Upper lobe of right lung (tissue), 1 donor: ENCODE data around the gene CNIH4. TPM values are rescaled to one million over a fixed set of nuclear protein-coding genes. Genes with fewer than 3 reads are reported as not detected.

ENCODE experiments used
- ATAC-seq: fragments of 200-7000 bp; cut with Tn5 transposase; one replicate; pipeline ENCODE4 v1.9.1; 2020; ENCODE audit warnings: mild to moderate bottlenecking, moderate library complexity
- DNase-seq: peaks from one replicate; pipeline ENCODE4 v3.0.0-alpha.2; 2020
- H3K27ac ChIP-seq: fragments of 200-600 bp; one replicate; pipeline ENCODE4 v1.8.0; 2022
- H3K27me3 ChIP-seq: fragments of 200-600 bp; one replicate; pipeline ENCODE4 v1.8.0; 2022; ENCODE audit warnings: mild to moderate bottlenecking
- H3K36me3 ChIP-seq: fragments of 200-600 bp; one replicate; pipeline ENCODE4 v1.8.0; 2022
- H3K4me1 ChIP-seq: fragments of 200-600 bp; one replicate; pipeline ENCODE4 v1.8.0; 2022
- H3K4me3 ChIP-seq: fragments of 200-600 bp; one replicate; pipeline ENCODE4 v1.8.0; 2022; ENCODE audit warnings: mild to moderate bottlenecking
- H3K9me3 ChIP-seq: fragments of 200-600 bp; one replicate; pipeline ENCODE4 v1.8.0; 2022
- CTCF ChIP-seq: fragments of 200-600 bp; IDR thresholded peaks from one replicate; pipeline ENCODE4 v1.8.0; 2022; ENCODE audit warnings: antibody characterized with exemption
- intact Hi-C: fragments of 100-400 bp; cut with DNase I; formaldehyde crosslinking; loops from one replicate; pipeline ENCODE4 v1.11.0; 2022
- total RNA-seq: library from RNA; stranded (reverse); fragmentation: NEBNext Ultra II Directional; extraction: Animal tissue kit (Norgen Biotek cat#: 25700); gene quantifications from one replicate; pipeline ENCODE4 v1.2.1, GENCODE V29; 2021
- donor health status: DM: no; HTN: yes; CAD: no; lungs with severe emphysema.

Gene CNIH4
- total RNA-seq, 1 donor from 2014 or later = 76.6 TPM

GRCh38 chr1:224321706-224322105 is 35.0 kb upstream of the CNIH4 start:
- DNase-seq = no peak
- no peak for TF ChIP-seq CTCF
- H3K4me1 ChIP-seq = peaks cover 4% of the 10 kb centered on the region
- no peaks in the 10 kb centered on the region for H3K27me3 ChIP-seq
- peaks cover 31% of the 10 kb centered on the region for H3K36me3 ChIP-seq
- intact Hi-C loops = no loop called here
- no peaks in the 10 kb centered on the region for H3K9me3 ChIP-seq
- no peak overlapping the region for H3K27ac ChIP-seq
- no peak overlapping the region for H3K4me3 ChIP-seq
- ATAC-seq = no peak

- no peak overlapping the region for H3K4me3 ChIP-seq
- H3K27me3 ChIP-seq = no peaks in the 10 kb centered on the region
- no peaks in the 10 kb centered on the region for H3K9me3 ChIP-seq
- DNase-seq (no peak), ATAC-seq (no peak)
- intact Hi-C loops = no loop called here
- H3K36me3 ChIP-seq = peaks cover 18% of the 10 kb centered on the region
- peaks cover 19% of the 10 kb centered on the region for H3K4me1 ChIP-seq
- no peak overlapping the region for H3K27ac ChIP-seq
- TF ChIP-seq CTCF = no peak
These were observed 30.7 kb upstream of the CNIH4 start for GRCh38 chr1:224325959-224326358.

- no peaks in the 10 kb centered on the region for H3K27me3 ChIP-seq
- no peak overlapping the region for H3K27ac ChIP-seq
- intact Hi-C loops = no loop called here
- H3K4me3 ChIP-seq = peak overlapping the region; percentile 74
- H3K4me1 ChIP-seq = peaks cover 22% of the 10 kb centered on the region
- peaks cover 13% of the 10 kb centered on the region for H3K36me3 ChIP-seq
- ATAC-seq (no peak), DNase-seq (no peak)
- no peak for TF ChIP-seq CTCF
- H3K9me3 ChIP-seq = no peaks in the 10 kb centered on the region
These were observed 28.0 kb upstream of the CNIH4 start for GRCh38 chr1:224328644-224329043.

- no peak for ATAC-seq
- TF ChIP-seq CTCF = no peak
- H3K9me3 ChIP-seq = no peaks in the 10 kb centered on the region
These were observed 27.2 kb upstream of the CNIH4 start for GRCh38 chr1:224329484-224329841.

GRCh38 chr1:224329842-224330753 is 26.6 kb upstream of the CNIH4 start, which contains the start of gene NVL:
Gene NVL (minus strand): TSS chr1:224330172. CDS start chr1:224330127, 45 bp downstream.
- Histone ChIP-seq H3K27me3 (no peaks in the 10 kb centered on the region), H3K4me1 (peaks cover 22% of the 10 kb centered on the region), H3K27ac (peak within 1 kb of the TSS; percentile 96), H3K9me3 (no peaks in the 10 kb centered on the region), H3K36me3 (peaks cover 6% of the 10 kb centered on the region), H3K4me3 (peak within 1 kb of the TSS; percentile 74)
- DNase-seq (peak; percentile 92), ATAC-seq (peak; percentile 96)
- TF ChIP-seq CTCF = no peak
- intact Hi-C loops = loop anchor here (10.0 kb wide), 1 partner anchor 215 kb away; the partner anchor contains the start of gene FBXO28

More at GRCh38 chr1:224329484-224329841, 27.2 kb upstream of the CNIH4 start:
- Histone ChIP-seq H3K36me3 (peaks cover 13% of the 10 kb centered on the region), H3K4me3 (peak overlapping the region; percentile 74), H3K27me3 (no peaks in the 10 kb centered on the region), H3K4me1 (peaks cover 22% of the 10 kb centered on the region), H3K27ac (peak overlapping the region; percentile 96)
- intact Hi-C loops = no loop called here
- no peak for DNase-seq
